COLO668 (cell line): ENCODE data around the gene CA5A.
"Not testable (repeated sequence)": the region's sequence is repeated elsewhere in the genome, so short reads cannot be mapped to it uniquely, and the experiment has no call there.

Experiments
- DNase-seq: peaks from one replicate; lab custom pipeline; 2025; ENCODE audit not compliant: unreplicated experiment; lab: John Stamatoyannopoulos, UW

CA5A gene

GRCh38 chr16:87897521-87898505 lies 38.5 kb downstream of the CA5A start:
- peak; percentile 46 for DNase-seq

DNA sequence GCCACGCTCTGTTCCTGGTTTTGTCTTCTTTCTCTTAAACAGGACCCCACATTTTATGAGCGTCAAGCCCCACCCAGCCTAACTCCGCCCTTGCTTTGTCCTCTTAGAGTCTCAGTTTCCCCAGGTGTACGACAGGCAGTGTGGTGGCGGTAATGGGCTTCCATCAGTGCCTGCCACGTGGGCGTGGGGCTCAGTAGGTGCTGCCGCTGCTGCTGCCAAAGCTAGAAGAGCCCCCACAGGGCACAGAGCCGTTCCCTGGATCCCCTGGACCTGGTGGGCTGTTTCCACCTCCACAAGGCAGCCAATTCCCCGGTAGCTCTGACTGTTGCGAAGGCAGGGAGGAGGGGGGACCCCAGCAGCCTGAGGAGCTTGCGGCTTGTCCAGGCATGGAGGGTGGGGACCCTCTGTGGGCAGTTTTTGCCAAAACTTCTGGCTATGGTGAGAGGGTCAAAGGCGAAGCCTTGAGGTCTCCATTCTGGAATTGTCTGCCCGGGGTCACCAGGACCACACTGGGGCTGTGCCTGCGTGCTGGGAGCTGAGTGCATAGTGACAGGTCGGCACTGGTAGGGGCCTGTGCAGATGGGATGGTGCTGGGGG lies 39.3 kb downstream of the CA5A start:
- DNase-seq: not testable (repeated sequence)

- DNase-seq: not testable (repeated sequence)
Measured at GRCh38 chr16:87896176-87896890, 40.0 kb downstream of the CA5A start.

- no peak for DNase-seq
Measured at GRCh38 chr16:87895641-87896141, 40.6 kb downstream of the CA5A start.

- DNase-seq: not testable (repeated sequence)
Measured at GRCh38 chr16:87894005-87894404, 42.3 kb downstream of the CA5A start.

DNA sequence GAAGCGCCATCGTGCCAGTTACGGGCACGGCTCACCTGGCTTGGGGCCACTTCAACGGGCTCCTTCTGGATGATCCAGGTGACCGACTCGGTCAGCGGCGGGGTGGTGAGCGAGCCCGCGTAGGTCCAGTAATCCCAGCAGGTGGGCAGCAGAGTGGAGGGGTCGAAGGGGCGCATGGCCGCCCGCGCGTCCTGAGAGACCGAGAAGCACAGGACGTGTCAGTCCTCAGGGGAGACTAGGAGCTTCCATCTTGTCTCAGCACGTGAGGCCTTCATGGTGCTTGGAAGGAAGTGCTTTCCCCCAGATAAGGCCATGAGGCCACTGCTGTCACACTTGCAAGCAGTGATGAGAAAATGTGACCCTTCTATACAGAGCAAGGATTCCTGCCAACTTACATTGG lies 44.6 kb downstream of the CA5A start:
- no peak for DNase-seq

GRCh38 chr16:87889762-87890161 lies 46.6 kb downstream of the CA5A start:
- peak; percentile 33 for DNase-seq

DNA sequence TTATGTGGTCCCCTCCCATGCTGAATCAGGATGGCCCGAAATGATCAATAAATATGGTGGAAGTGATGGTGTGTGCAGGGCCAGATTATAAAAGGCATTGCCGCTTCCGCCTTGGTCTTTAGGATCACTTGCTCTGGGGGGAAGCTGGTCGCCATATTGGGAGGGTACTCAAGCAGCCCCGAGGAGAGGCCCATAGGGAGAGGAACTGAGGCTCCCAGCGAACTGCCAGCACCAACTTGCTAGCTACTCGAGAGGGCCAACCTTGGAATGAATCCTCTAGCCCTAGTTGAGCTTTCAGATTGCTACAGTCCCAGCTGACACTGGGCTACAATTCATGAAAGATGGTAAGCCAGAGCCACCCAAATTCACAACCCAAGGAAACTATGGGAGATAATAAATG lies 48.0 kb downstream of the CA5A start:
- not testable (repeated sequence) for DNase-seq

- DNase-seq: not testable (repeated sequence)
Measured at GRCh38 chr16:87887931-87888330, 48.4 kb downstream of the CA5A start.

GRCh38 chr16:87885371-87885967 lies 50.9 kb downstream of the CA5A start:
- peak; percentile 47 for DNase-seq

DNA sequence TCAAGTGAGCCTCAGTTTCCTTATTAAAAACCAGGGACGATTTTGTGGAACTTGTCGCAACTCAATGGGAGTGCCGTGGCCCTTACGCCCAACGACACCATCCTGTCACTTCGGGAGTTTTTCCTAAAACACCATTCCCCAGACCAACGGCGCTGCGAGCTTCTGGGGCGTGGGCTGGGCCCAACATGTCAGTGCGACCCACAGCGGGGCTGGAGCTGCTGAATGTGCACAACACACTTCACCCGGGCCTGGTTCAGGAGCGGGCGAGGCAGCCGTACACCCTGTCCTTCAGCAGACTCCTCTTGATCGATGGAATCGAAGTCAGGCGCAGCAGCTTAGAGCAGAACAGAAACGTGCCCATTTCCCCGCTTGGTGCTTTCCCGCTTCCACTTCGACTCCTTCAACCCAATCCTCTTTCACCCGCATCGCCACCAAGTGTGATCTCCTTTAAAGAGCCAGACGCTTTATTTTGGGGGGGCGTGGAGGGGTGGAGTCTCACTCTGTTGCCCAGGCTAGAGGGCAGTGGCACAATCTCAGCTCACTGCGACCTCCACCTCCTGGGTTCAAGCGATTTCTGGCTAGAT lies 53.8 kb downstream of the CA5A start:
- DNase-seq: no peak

DNA sequence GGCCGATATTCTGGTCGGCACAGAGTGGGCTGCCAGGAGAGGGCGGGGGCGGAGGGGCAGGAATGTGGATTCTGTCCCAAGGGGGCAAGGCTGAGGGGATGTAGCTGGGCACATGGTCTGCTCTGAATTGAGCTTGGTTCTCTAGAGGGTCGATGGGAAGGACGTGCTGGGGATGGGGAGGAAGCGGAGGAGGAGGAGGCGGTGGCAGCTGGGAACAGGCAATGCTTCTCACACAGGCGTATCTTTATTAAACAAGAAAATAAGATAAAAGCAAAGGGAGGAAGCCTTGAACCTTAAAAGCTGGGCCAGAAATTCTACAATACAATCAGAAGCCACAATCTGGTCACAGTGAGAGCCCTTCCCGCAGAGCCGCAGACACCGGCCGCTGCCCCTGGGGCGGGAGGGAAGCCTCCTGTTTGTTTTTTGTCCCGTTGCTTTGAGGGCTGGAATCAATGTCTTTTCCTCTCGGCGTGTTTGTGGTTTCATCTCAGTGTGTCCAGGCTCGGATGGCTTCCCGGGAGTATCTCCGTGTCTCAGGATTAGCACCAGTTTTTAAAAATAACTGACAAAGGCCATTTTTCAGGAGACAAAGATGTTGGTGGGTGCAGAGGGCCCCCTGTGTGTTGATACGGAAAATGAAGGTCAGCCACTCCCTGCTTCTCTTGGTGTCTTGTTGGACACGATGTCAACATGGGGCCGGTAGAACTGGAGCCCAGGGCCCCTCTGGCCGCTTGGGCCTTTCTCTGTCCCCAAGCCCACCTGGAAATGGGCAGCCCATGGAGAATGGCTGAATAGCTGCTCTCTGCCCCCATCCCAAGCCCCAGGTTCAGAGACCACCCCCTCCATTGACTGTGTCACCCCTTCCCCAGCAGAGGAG lies 54.8 kb downstream of the CA5A start:
- peak; percentile 30 for DNase-seq

DNA sequence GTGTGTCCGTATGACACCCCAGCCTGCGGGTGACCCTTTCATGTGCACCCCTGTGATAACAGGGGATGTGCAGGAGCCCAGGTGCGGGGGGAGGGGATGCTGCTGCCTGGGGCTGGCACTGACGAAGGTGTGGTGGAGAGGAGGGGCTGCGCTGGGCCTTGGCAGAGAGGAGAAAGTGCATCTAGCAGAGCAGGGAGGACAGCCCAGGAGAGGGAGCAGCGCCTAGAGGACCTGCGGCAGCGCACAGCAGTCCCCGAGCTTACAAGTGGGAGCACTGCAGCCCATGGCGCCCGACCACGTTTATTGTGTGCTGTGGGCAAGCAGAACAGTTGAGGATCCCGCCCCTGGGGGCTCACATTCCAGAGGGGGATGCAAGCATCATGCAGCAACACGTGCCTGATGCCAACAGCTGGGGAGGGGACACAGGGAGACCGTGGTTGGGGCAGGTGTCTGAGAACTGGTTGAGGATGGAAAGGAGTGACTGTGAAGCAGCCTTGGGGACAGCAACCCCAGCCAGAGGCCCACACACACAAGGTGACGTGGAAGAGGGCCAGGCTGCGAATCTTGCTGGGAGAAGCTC lies 56.1 kb downstream of the CA5A start:
- DNase-seq: no peak

DNA sequence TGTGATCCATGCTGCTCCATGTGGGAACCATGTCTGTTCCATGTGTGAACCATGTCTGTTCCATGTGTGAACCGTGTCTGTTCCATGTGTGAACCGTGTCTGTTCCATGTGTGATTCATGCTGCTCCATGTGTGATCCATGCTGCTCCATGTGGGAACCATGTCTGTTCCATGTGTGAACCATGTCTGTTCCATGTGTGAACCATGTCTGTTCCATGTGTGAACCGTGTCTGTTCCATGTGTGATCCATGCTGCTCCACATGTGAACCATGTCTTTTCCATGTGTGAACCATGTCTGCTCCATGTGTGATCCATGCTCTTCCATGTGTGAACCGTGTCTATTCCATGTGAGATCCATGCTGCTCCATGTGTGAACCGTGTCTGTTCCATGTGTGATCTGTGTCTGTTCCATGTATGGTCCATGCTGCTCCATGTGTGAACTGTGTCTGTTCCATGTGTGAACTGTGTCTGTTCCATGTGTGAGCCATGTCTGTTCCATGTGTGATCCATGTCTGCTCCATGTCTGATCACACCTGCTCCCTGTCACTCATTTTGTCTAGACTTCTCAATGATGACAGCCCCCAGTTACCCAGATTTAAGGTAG lies 56.8 kb downstream of the CA5A start:
- not testable (repeated sequence) for DNase-seq

DNA sequence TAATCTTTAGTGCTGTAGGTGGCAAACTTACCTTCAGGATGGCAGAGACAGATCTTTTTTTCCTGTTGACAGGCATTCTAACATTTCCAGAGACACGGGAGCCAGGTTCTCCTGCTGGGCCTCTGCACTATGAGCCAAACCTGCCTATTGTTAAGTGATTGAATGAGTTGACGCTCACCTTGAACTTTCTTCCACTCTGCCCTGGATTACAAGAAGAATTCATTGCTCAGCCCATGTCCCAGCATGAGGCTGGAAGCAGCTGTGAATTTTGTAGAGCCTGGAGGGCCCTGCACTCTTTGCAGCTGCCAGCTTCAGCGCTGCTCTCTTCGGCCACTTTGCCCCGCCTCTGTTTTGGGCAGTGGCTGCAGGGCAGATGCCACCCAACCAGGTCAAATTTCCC lies 57.6 kb downstream of the CA5A start:
- DNase-seq: no peak

DNA sequence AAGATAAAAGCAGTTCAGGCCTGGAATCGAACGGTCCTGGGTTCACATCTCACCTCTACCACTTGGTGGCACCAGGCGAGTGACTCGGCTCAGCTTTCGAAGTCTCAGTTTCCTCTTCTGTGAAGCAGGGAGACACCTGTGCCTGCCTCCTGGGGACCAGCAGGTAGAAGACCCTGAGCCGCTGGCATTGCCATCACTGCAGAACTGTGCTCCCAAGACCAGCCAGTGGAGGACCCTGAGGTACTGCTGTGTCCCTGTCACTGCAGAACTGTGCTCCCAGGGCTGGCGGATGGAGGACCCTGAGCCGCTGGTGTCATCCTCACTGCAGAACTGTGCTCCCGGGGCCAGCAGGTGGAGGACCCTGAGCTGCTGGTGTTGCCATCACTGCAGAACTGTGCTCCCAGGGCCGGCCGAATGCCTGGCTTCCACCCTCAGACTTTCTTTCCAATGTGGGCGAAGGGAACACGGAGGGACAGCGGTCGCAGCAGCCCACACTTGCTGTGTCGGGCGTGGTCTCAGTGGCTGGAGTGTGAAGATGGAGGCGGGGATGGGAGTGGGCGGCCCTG lies 58.3 kb downstream of the CA5A start:
- DNase-seq: peak; percentile 16

DNA sequence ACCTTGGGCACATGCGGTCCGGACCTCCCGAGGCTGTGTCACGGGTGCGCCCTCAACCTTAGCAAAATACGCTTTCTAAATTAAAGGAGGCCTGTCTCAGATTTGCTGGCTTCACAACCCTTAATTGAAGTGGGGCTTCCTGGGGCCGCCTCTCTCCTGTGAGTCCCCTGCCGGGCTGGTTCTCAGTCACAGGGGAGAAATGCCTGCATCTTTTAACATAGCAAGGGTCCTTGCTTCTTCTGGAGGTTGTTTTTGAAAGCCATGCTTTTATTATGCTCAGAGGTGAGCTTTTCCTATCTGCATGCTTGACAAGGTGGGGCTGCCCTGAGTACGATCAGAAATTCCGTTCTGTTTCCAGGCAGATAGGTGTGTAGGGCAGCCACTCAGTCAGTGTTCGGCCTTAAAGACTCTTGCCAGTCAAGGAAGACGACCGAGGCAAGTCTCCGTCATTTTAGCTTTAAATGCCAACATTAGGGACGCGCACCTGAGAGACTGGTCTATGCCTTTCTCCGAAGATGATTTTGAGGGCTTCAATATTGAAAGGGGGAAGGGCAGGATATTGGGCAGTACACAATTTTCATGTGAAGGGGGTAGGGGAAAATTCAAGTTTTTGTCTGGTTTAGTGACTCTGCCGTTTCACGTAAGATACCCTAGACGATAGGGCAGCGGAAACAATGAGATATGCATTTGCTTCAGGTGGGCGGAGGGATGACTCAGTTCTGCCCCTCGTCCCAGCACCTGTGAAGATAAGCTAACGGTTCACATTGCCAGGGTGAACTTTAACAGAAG lies 61.5 kb downstream of the CA5A start:
- DNase-seq: no peak
